ENCODE measurements around the gene FSIP1. TPM values are rescaled to one million over a fixed set of nuclear protein-coding genes. Genes with fewer than 3 reads are reported as not detected.

FSIP1 gene
- total RNA-seq, 1 donor from 2014 or later: 2.9 TPM

DNA sequence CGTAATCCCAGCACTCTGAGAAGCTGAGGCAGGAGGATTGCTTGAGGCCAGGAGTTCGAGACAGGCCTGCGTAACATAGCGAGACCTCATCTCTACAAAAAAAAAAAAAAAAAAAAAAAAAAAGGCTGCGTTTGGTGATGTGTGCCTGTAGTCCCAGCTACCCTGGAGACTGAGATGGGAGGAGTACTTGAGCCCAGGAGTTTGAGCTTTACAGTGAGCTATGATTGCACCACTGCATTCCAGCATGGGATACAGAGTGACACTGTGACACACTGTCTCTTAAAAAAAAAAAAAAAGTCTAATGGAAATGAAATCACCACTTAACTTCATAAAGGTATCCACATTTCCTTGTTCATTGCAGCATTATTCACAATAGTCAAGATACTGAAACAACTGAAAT, 136.2 kb downstream of the FSIP1 start:
- TF ChIP-seq, protein P1, sequence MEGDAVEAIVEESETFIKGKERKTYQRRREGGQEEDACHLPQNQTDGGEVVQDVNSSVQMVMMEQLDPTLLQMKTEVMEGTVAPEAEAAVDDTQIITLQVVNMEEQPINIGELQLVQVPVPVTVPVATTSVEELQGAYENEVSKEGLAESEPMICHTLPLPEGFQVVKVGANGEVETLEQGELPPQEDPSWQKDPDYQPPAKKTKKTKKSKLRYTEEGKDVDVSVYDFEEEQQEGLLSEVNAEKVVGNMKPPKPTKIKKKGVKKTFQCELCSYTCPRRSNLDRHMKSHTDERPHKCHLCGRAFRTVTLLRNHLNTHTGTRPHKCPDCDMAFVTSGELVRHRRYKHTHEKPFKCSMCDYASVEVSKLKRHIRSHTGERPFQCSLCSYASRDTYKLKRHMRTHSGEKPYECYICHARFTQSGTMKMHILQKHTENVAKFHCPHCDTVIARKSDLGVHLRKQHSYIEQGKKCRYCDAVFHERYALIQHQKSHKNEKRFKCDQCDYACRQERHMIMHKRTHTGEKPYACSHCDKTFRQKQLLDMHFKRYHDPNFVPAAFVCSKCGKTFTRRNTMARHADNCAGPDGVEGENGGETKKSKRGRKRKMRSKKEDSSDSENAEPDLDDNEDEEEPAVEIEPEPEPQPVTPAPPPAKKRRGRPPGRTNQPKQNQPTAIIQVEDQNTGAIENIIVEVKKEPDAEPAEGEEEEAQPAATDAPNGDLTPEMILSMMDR (conservative IDR thresholded peaks at IDR 0.05): no peak
- Mint-ChIP-seq H3K36me3 (no peaks in the 10 kb centered on the region), H3K9me3 (no peaks in the 10 kb centered on the region), H3K4me1 (ENCODE audit: unreplicated experiment) (peaks cover 18% of the 10 kb centered on the region), H3K27me3 (no peaks in the 10 kb centered on the region), H3K27ac (no peak overlapping the region), H3K4me3 (no peak overlapping the region)
- DNase-seq (ENCODE audit: extremely low spot score, unreplicated experiment): no peak

DNA sequence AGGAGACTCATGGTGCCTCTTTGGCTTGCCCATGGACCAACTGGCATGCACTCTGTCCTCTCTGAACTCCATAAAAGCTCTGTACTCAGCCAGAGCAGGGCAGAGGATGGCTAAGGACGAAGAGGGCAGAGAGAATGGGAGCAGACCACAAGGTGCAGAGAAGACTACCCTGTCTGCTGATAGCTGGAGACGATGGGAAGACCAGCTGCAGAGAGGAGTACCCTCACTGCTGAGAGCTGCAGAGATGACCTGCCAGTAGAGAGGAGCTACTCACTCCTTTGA, 136.7 kb downstream of the FSIP1 start:
- Mint-ChIP-seq H3K4me3 (no peak overlapping the region), H3K4me1 (ENCODE audit: unreplicated experiment) (peaks cover 17% of the 10 kb centered on the region), H3K9me3 (no peaks in the 10 kb centered on the region), H3K27ac (no peak overlapping the region), H3K27me3 (no peaks in the 10 kb centered on the region), H3K36me3 (no peaks in the 10 kb centered on the region)
- no peak for DNase-seq (ENCODE audit: extremely low spot score, unreplicated experiment)
- TF ChIP-seq, protein P1 (conservative IDR thresholded peaks at IDR 0.05): no peak

DNA sequence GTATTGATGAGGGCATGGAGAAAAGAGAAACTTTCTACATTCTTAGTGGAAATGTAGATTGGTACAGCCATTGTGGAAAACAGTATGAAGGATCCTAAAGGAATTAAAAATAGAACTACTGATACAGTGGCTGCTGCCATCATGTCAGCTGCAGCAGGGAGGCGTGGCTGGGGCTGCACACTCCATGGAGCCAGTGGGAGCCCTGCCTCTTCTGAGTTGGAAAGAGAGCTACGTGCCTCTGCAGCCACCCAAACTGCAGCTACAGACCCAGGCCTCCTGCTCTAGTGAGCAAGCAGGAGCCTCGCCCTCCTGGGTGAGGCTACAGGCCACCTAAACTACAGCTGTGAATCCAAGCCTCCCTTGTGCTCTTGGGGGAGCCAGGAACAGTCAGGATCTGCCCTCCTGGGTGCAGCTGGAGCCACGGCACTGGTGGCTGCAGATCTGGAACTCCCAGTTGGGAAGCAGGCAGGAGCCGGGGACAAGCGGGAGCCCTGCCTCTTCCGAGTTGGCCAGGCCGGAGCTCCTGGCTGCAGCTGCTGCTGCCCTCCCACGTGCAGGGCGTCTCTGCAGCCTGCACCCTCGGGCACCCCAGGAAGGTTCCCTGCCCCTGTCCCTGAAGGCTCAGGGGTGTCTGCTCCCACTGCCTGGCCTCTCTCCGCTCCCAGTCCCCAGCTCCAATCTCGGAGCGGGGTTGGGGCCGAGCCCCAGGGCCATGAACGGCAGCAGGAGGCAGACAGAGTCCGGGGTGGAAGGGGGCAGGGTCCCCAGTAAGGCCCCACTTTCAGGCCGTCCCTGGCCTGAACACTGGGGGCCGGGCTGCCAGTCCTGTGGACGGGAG, 137.3 kb downstream of the FSIP1 start:
- Mint-ChIP-seq H3K4me1 (ENCODE audit: unreplicated experiment) (peaks cover 23% of the 10 kb centered on the region), H3K9me3 (no peaks in the 10 kb centered on the region), H3K36me3 (no peaks in the 10 kb centered on the region), H3K27ac (no peak overlapping the region), H3K4me3 (no peak overlapping the region), H3K27me3 (no peaks in the 10 kb centered on the region)
- no peak for DNase-seq (ENCODE audit: extremely low spot score, unreplicated experiment)
- TF ChIP-seq, protein P1 (conservative IDR thresholded peaks at IDR 0.05): no peak

DNA sequence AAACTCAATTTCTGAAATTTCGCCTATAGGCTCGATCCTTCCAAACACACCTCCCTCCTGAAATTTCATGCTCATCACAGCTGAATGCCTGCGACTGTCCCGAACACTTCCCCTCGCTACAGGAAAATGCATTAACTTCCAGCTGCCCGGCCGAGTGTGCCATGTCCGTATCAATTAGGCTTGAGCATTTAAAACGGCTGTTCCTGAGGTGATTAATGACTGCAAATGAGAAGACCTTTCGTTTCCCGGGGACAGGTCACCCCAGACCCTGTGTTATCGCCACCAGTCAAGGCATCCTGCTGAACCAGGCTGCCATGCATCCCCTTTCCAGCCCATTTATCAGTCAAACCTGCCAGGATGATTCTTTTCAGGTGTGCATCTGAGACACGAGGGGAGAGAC, 138.5 kb downstream of the FSIP1 start:
- TF ChIP-seq, protein P1 (conservative IDR thresholded peaks at IDR 0.05): no peak
- Mint-ChIP-seq H3K27me3 (no peaks in the 10 kb centered on the region), H3K36me3 (no peaks in the 10 kb centered on the region), H3K9me3 (no peaks in the 10 kb centered on the region), H3K4me1 (ENCODE audit: unreplicated experiment) (peaks cover 23% of the 10 kb centered on the region), H3K4me3 (no peak overlapping the region), H3K27ac (no peak overlapping the region)
- DNase-seq (ENCODE audit: extremely low spot score, unreplicated experiment): no peak

DNA sequence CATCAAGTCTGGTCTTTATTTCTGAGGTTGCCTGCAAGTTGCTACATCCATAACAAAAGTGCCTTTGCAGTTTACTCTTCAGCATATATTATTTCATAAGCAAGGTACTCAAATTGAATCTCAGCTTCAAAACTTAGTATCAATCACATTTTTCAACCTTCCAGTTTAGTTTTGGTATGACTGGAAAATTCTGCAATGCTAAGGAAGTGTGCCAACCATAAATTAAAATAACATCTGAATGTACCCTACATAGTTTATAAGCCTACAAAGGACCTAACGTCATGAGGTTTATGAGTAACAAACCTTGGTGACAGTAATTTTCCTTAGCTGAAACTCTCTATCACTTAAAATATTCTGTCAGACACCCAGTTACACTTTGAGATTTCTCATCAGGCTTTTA, 138.9 kb downstream of the FSIP1 start:
- H3K27me3 Mint-ChIP-seq: no peaks in the 10 kb centered on the region
- TF ChIP-seq, protein P1 (conservative IDR thresholded peaks at IDR 0.05): no peak
- no peaks in the 10 kb centered on the region for H3K9me3 Mint-ChIP-seq
- DNase-seq (ENCODE audit: extremely low spot score, unreplicated experiment): no peak
- peaks cover 23% of the 10 kb centered on the region for H3K4me1 Mint-ChIP-seq (ENCODE audit: unreplicated experiment)
- H3K4me3 Mint-ChIP-seq: no peak overlapping the region
- no peak overlapping the region for H3K27ac Mint-ChIP-seq
- no peaks in the 10 kb centered on the region for H3K36me3 Mint-ChIP-seq
